ENCODE measurements around the gene PSD. TPM values are rescaled to one million over a fixed set of nuclear protein-coding genes. Genes with fewer than 3 reads are reported as not detected.
A peak's percentile ranks its signal among the peaks of the same experiment; 100 is the strongest.

Gene PSD
- total RNA-seq, 1 donor, result 4.1 TPM

GRCh38 chr10:102406815-102407214, 11.8 kb downstream of the PSD start:
- Histone ChIP-seq H3K4me1 (ENCODE audit: insufficient read depth, low read length) (peaks cover 17% of the 10 kb centered on the region), H3K4me3 (ENCODE audit: low read length) (no peak overlapping the region), H3K27me3 (ENCODE audit: insufficient read depth, low read length) (peaks cover 39% of the 10 kb centered on the region), H3K9me3 (ENCODE audit: low read depth, low read length) (no peaks in the 10 kb centered on the region)

- H3K9me3 ChIP-seq (ENCODE audit: low read depth, low read length), result no peaks in the 10 kb centered on the region
- H3K4me3 ChIP-seq (ENCODE audit: low read length), result no peak overlapping the region
- H3K27me3 ChIP-seq (ENCODE audit: insufficient read depth, low read length), result peaks cover 28% of the 10 kb centered on the region
- peaks cover 14% of the 10 kb centered on the region for H3K4me1 ChIP-seq (ENCODE audit: insufficient read depth, low read length)
Observed at GRCh38 chr10:102405632-102406031, 13.0 kb downstream of the PSD start.

- Histone ChIP-seq H3K4me3 (ENCODE audit: low read length) (no peak overlapping the region), H3K4me1 (ENCODE audit: insufficient read depth, low read length) (peaks cover 11% of the 10 kb centered on the region), H3K27me3 (ENCODE audit: insufficient read depth, low read length) (peaks cover 23% of the 10 kb centered on the region), H3K9me3 (ENCODE audit: low read depth, low read length) (no peaks in the 10 kb centered on the region)
Observed at GRCh38 chr10:102405108-102405571, 13.4 kb downstream of the PSD start.

- Histone ChIP-seq H3K27me3 (ENCODE audit: insufficient read depth, low read length) (peaks cover 17% of the 10 kb centered on the region), H3K4me1 (ENCODE audit: insufficient read depth, low read length) (peaks cover 11% of the 10 kb centered on the region), H3K9me3 (ENCODE audit: low read depth, low read length) (no peaks in the 10 kb centered on the region), H3K4me3 (ENCODE audit: low read length) (no peak overlapping the region)
Observed at GRCh38 chr10:102404361-102405107, 14.1 kb downstream of the PSD start.

GRCh38 chr10:102403115-102403514, 15.5 kb downstream of the PSD start:
- peaks cover 21% of the 10 kb centered on the region for H3K4me1 ChIP-seq (ENCODE audit: insufficient read depth, low read length)
- H3K4me3 ChIP-seq (ENCODE audit: low read length), result no peak overlapping the region
- peaks cover 7% of the 10 kb centered on the region for H3K27me3 ChIP-seq (ENCODE audit: insufficient read depth, low read length)
- no peaks in the 10 kb centered on the region for H3K9me3 ChIP-seq (ENCODE audit: low read depth, low read length)

- Histone ChIP-seq H3K9me3 (ENCODE audit: low read depth, low read length) (no peaks in the 10 kb centered on the region), H3K4me3 (ENCODE audit: low read length) (no peak overlapping the region), H3K27me3 (ENCODE audit: insufficient read depth, low read length) (peaks cover 1% of the 10 kb centered on the region), H3K4me1 (ENCODE audit: insufficient read depth, low read length) (peaks cover 24% of the 10 kb centered on the region)
Observed at GRCh38 chr10:102402512-102402896, 16.1 kb downstream of the PSD start.

- Histone ChIP-seq H3K27me3 (ENCODE audit: insufficient read depth, low read length) (no peaks in the 10 kb centered on the region), H3K9me3 (ENCODE audit: low read depth, low read length) (no peaks in the 10 kb centered on the region), H3K4me1 (ENCODE audit: insufficient read depth, low read length) (peaks cover 27% of the 10 kb centered on the region), H3K4me3 (ENCODE audit: low read length) (no peak overlapping the region)
Observed at GRCh38 chr10:102401735-102402511, 16.7 kb downstream of the PSD start.

- Histone ChIP-seq H3K27me3 (ENCODE audit: insufficient read depth, low read length) (no peaks in the 10 kb centered on the region), H3K4me1 (ENCODE audit: insufficient read depth, low read length) (peaks cover 33% of the 10 kb centered on the region), H3K4me3 (ENCODE audit: low read length) (no peak overlapping the region), H3K9me3 (ENCODE audit: low read depth, low read length) (no peaks in the 10 kb centered on the region)
Observed at GRCh38 chr10:102401342-102401654, 17.3 kb downstream of the PSD start.

GRCh38 chr10:102400598-102401341, 17.8 kb downstream of the PSD start:
- Histone ChIP-seq H3K27me3 (ENCODE audit: insufficient read depth, low read length) (no peaks in the 10 kb centered on the region), H3K9me3 (ENCODE audit: low read depth, low read length) (no peaks in the 10 kb centered on the region), H3K4me1 (ENCODE audit: insufficient read depth, low read length) (peaks cover 39% of the 10 kb centered on the region), H3K4me3 (ENCODE audit: low read length) (no peak overlapping the region)

GRCh38 chr10:102400076-102400475, 18.5 kb downstream of the PSD start:
- no peak overlapping the region for H3K4me3 ChIP-seq (ENCODE audit: low read length)
- H3K27me3 ChIP-seq (ENCODE audit: insufficient read depth, low read length), result no peaks in the 10 kb centered on the region
- peaks cover 39% of the 10 kb centered on the region for H3K4me1 ChIP-seq (ENCODE audit: insufficient read depth, low read length)
- no peaks in the 10 kb centered on the region for H3K9me3 ChIP-seq (ENCODE audit: low read depth, low read length)

GRCh38 chr10:102399217-102400021, 19.2 kb downstream of the PSD start:
- no peaks in the 10 kb centered on the region for H3K9me3 ChIP-seq (ENCODE audit: low read depth, low read length)
- peaks cover 39% of the 10 kb centered on the region for H3K4me1 ChIP-seq (ENCODE audit: insufficient read depth, low read length)
- no peaks in the 10 kb centered on the region for H3K27me3 ChIP-seq (ENCODE audit: insufficient read depth, low read length)
- H3K4me3 ChIP-seq (ENCODE audit: low read length), result peak overlapping the region; percentile 34

GRCh38 chr10:102398172-102399020, 20.2 kb downstream of the PSD start:
- H3K4me3 ChIP-seq (ENCODE audit: low read length), result no peak overlapping the region
- H3K27me3 ChIP-seq (ENCODE audit: insufficient read depth, low read length), result no peaks in the 10 kb centered on the region
- H3K4me1 ChIP-seq (ENCODE audit: insufficient read depth, low read length), result peaks cover 43% of the 10 kb centered on the region
- H3K9me3 ChIP-seq (ENCODE audit: low read depth, low read length), result no peaks in the 10 kb centered on the region

- Histone ChIP-seq H3K4me3 (ENCODE audit: low read length) (no peak overlapping the region), H3K27me3 (ENCODE audit: insufficient read depth, low read length) (no peaks in the 10 kb centered on the region), H3K9me3 (ENCODE audit: low read depth, low read length) (no peaks in the 10 kb centered on the region), H3K4me1 (ENCODE audit: insufficient read depth, low read length) (peaks cover 49% of the 10 kb centered on the region)
Observed at GRCh38 chr10:102397222-102398171, 21.1 kb downstream of the PSD start.

All from mononuclear cell (primary cell).